ENCODE results near the gene OLFM3.

DNA sequence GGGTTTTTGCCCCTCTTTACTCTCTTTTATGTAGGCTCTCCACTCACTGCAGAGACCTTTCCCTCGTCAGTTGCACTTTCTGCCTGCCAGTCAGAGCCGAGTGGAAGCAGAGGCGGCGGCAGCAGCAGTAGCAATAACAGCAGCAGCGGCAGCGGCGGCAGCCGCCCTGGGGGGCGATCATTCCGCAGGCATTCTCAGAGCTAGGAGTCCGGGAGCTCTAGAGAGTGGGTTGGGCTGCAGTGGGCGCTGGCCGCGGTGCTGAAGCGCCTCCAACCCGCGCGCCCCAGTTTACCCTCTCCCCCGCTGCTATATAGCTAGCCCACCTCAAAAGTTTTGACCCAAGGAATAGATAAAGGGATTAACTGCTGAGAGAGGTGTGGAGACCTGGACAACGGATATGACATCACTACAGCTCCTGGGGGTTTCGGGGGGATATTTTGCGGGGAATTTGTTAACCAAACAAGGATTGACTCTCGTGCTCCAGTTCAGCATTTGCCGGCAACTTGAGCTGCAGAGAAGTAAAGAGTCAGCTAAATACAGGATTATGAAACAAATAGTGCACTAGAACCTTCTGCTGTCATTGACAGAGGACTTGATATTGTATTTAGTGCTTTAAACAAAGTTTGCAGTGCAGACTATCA, at the start of gene OLFM3:
- TF ChIP-seq, protein P1, sequence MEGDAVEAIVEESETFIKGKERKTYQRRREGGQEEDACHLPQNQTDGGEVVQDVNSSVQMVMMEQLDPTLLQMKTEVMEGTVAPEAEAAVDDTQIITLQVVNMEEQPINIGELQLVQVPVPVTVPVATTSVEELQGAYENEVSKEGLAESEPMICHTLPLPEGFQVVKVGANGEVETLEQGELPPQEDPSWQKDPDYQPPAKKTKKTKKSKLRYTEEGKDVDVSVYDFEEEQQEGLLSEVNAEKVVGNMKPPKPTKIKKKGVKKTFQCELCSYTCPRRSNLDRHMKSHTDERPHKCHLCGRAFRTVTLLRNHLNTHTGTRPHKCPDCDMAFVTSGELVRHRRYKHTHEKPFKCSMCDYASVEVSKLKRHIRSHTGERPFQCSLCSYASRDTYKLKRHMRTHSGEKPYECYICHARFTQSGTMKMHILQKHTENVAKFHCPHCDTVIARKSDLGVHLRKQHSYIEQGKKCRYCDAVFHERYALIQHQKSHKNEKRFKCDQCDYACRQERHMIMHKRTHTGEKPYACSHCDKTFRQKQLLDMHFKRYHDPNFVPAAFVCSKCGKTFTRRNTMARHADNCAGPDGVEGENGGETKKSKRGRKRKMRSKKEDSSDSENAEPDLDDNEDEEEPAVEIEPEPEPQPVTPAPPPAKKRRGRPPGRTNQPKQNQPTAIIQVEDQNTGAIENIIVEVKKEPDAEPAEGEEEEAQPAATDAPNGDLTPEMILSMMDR (IDR thresholded peaks at IDR 0.05; ENCODE audit: low read depth, low read length, missing input control) = no peak
- TF ChIP-seq, protein P2, sequence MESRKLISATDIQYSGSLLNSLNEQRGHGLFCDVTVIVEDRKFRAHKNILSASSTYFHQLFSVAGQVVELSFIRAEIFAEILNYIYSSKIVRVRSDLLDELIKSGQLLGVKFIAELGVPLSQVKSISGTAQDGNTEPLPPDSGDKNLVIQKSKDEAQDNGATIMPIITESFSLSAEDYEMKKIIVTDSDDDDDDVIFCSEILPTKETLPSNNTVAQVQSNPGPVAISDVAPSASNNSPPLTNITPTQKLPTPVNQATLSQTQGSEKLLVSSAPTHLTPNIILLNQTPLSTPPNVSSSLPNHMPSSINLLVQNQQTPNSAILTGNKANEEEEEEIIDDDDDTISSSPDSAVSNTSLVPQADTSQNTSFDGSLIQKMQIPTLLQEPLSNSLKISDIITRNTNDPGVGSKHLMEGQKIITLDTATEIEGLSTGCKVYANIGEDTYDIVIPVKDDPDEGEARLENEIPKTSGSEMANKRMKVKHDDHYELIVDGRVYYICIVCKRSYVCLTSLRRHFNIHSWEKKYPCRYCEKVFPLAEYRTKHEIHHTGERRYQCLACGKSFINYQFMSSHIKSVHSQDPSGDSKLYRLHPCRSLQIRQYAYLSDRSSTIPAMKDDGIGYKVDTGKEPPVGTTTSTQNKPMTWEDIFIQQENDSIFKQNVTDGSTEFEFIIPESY (IDR thresholded peaks at IDR 0.05) = no peak
- TF ChIP-seq TAF1 (conservative IDR thresholded peaks at IDR 0.05) (no peak), RAD21 (IDR thresholded peaks at IDR 0.05) (no peak)
- TF ChIP-seq, protein P3, sequence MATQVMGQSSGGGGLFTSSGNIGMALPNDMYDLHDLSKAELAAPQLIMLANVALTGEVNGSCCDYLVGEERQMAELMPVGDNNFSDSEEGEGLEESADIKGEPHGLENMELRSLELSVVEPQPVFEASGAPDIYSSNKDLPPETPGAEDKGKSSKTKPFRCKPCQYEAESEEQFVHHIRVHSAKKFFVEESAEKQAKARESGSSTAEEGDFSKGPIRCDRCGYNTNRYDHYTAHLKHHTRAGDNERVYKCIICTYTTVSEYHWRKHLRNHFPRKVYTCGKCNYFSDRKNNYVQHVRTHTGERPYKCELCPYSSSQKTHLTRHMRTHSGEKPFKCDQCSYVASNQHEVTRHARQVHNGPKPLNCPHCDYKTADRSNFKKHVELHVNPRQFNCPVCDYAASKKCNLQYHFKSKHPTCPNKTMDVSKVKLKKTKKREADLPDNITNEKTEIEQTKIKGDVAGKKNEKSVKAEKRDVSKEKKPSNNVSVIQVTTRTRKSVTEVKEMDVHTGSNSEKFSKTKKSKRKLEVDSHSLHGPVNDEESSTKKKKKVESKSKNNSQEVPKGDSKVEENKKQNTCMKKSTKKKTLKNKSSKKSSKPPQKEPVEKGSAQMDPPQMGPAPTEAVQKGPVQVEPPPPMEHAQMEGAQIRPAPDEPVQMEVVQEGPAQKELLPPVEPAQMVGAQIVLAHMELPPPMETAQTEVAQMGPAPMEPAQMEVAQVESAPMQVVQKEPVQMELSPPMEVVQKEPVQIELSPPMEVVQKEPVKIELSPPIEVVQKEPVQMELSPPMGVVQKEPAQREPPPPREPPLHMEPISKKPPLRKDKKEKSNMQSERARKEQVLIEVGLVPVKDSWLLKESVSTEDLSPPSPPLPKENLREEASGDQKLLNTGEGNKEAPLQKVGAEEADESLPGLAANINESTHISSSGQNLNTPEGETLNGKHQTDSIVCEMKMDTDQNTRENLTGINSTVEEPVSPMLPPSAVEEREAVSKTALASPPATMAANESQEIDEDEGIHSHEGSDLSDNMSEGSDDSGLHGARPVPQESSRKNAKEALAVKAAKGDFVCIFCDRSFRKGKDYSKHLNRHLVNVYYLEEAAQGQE (IDR thresholded peaks at IDR 0.05) = peak; percentile 95

All from liver (tissue), 3 donors.